ENCODE measurements around the gene IL22RA1.

GRCh38 chr1:24127801-24128363 lies 15.1 kb downstream of the IL22RA1 start:
- TF ChIP-seq HDAC2 (IDR thresholded peaks at IDR 0.05) (no peak), TP53 (CRISPR knock-in tag; IDR thresholded peaks at IDR 0.05) (no peak), CTCF (IDR thresholded peaks at IDR 0.05) (no peak), PBX3 (IDR thresholded peaks at IDR 0.05) (no peak), POLR2A (IDR thresholded peaks at IDR 0.05; ENCODE audit: low read length) (no peak), RAD21 (conservative IDR thresholded peaks at IDR 0.05 in 1 of 2, IDR thresholded peaks at IDR 0.05 in 1 of 2) (no peak), KDM1A (IDR thresholded peaks at IDR 0.05; ENCODE audit: low read depth) (no peak), POLR2AphosphoS2 (conservative IDR thresholded peaks at IDR 0.05; ENCODE audit: low read length) (no peak)

All from A549 (cell line).